Measurements from ENCODE around the gene COX6B1.

Gene COX6B1

DNA sequence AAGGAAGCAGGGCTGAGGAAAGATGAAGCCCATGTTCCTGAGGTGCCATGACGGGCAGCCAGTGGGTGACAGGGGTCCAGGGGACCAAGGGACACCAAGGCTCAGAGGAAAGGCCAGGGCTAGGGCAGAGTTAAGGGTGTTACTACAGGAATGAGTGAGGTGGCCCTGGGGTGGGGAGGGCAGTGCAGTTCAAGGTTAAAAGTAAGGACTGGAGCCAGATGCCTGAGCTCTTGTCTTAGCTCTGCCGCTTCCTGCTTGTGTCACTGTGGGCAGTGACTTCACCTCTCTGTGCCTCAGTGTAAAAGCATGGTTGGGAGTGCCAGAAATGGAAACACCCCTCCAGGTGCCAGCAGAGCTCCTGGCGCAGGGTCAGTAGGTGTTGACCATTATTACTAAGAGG, 11.5 kb upstream of the COX6B1 start:
- Histone ChIP-seq H3K36me3 (ENCODE audit: insufficient read depth, insufficient read length, low read length) (peaks cover 58% of the 10 kb centered on the region), H3K4me3 (ENCODE audit: insufficient read length, low read depth) (no peak overlapping the region), H3K27me3 (ENCODE audit: insufficient read depth, insufficient read length) (no peaks in the 10 kb centered on the region), H3K4me1 (ENCODE audit: insufficient read depth, insufficient read length) (peaks cover 4% of the 10 kb centered on the region), H3K9ac (ENCODE audit: insufficient read length, low read depth) (no peak overlapping the region), H3K9me3 (ENCODE audit: insufficient read depth, low read length) (no peaks in the 10 kb centered on the region)
- TF ChIP-seq YY1 (IDR thresholded peaks at IDR 0.05; ENCODE audit: insufficient read depth, insufficient read length), result no peak
- no peak for TF ChIP-seq SUZ12 (IDR thresholded peaks at IDR 0.05; ENCODE audit: extremely low read depth, insufficient read depth, insufficient read length)
- no peak for TF ChIP-seq ZNF274 (IDR thresholded peaks at IDR 0.05; ENCODE audit: low read depth, low read length)
- no peak for DNase-seq (ENCODE audit: low read depth, low spot score)

DNA sequence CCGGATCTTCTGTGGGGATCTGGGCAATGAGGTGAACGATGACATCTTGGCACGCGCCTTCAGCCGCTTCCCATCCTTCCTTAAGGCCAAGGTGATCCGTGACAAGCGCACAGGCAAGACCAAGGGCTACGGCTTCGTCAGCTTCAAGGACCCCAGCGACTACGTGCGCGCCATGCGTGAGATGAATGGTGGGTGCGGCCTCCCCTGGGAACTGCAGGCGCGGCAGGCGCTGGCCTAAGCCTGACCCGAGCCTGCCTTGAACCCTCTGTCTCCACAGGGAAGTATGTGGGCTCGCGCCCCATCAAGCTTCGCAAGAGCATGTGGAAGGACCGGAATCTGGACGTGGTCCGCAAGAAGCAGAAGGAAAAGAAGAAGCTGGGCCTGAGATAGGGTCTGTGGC, 11.0 kb upstream of the COX6B1 start:
- no peaks in the 10 kb centered on the region for H3K27me3 ChIP-seq (ENCODE audit: insufficient read depth, insufficient read length)
- H3K36me3 ChIP-seq (ENCODE audit: insufficient read depth, insufficient read length, low read length), result peaks cover 54% of the 10 kb centered on the region
- TF ChIP-seq SUZ12 (IDR thresholded peaks at IDR 0.05; ENCODE audit: extremely low read depth, insufficient read depth, insufficient read length) (no peak), ZNF274 (IDR thresholded peaks at IDR 0.05; ENCODE audit: low read depth, low read length) (no peak), YY1 (IDR thresholded peaks at IDR 0.05; ENCODE audit: insufficient read depth, insufficient read length) (no peak)
- DNase-seq (ENCODE audit: low read depth, low spot score), result no peak
- no peak overlapping the region for H3K9ac ChIP-seq (ENCODE audit: insufficient read length, low read depth)
- no peaks in the 10 kb centered on the region for H3K9me3 ChIP-seq (ENCODE audit: insufficient read depth, low read length)
- no peak overlapping the region for H3K4me3 ChIP-seq (ENCODE audit: insufficient read length, low read depth)
- peaks cover 6% of the 10 kb centered on the region for H3K4me1 ChIP-seq (ENCODE audit: insufficient read depth, insufficient read length)

DNA sequence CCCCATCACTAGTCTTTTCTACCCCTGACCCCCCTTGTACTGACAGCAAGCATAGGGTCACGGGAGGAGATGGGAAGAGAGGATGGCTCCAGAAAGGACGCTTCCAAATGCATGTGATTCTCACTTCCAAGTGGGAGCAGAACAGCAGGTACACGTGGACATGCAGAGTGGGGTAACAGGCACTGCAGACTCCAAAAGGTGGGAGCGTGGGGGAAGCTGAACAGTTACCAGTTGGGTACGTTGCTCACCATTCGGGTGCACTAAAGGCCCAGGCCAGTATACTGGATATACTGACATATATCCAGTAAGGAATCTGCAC, 8.8 kb upstream of the COX6B1 start:
- H3K9me3 ChIP-seq (ENCODE audit: insufficient read depth, low read length), result no peaks in the 10 kb centered on the region
- DNase-seq (ENCODE audit: low read depth, low spot score), result no peak
- no peak overlapping the region for H3K9ac ChIP-seq (ENCODE audit: insufficient read length, low read depth)
- H3K4me1 ChIP-seq (ENCODE audit: insufficient read depth, insufficient read length), result peaks cover 10% of the 10 kb centered on the region
- peaks cover 32% of the 10 kb centered on the region for H3K36me3 ChIP-seq (ENCODE audit: insufficient read depth, insufficient read length, low read length)
- H3K4me3 ChIP-seq (ENCODE audit: insufficient read length, low read depth), result no peak overlapping the region
- no peak for TF ChIP-seq YY1 (IDR thresholded peaks at IDR 0.05; ENCODE audit: insufficient read depth, insufficient read length)
- no peak for TF ChIP-seq SUZ12 (IDR thresholded peaks at IDR 0.05; ENCODE audit: extremely low read depth, insufficient read depth, insufficient read length)
- TF ChIP-seq ZNF274 (IDR thresholded peaks at IDR 0.05; ENCODE audit: low read depth, low read length), result no peak
- H3K27me3 ChIP-seq (ENCODE audit: insufficient read depth, insufficient read length), result no peaks in the 10 kb centered on the region

DNA sequence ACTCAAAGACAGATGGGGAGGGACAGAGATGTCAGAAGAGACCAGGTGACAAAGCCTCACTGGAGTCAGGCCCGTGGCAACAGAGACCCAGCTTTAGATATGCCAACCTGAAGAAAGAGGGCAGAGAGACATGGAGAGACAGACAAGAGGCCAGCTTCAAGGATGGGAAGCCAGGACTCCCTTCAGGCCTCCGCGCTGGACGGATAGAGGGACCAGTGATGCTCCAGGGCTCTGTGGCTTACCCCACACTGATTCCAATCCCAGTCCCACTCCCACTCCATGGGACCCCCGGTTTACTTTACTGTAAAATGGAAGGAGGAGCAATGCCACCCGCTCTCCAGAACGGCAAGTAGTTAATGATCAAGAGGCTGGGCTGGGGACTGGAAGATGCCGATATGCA, 8.3 kb upstream of the COX6B1 start:
- TF ChIP-seq YY1 (IDR thresholded peaks at IDR 0.05; ENCODE audit: insufficient read depth, insufficient read length) (no peak), ZNF274 (IDR thresholded peaks at IDR 0.05; ENCODE audit: low read depth, low read length) (no peak)
- peaks cover 31% of the 10 kb centered on the region for H3K36me3 ChIP-seq (ENCODE audit: insufficient read depth, insufficient read length, low read length)
- DNase-seq (ENCODE audit: low read depth, low spot score), result no peak

DNA sequence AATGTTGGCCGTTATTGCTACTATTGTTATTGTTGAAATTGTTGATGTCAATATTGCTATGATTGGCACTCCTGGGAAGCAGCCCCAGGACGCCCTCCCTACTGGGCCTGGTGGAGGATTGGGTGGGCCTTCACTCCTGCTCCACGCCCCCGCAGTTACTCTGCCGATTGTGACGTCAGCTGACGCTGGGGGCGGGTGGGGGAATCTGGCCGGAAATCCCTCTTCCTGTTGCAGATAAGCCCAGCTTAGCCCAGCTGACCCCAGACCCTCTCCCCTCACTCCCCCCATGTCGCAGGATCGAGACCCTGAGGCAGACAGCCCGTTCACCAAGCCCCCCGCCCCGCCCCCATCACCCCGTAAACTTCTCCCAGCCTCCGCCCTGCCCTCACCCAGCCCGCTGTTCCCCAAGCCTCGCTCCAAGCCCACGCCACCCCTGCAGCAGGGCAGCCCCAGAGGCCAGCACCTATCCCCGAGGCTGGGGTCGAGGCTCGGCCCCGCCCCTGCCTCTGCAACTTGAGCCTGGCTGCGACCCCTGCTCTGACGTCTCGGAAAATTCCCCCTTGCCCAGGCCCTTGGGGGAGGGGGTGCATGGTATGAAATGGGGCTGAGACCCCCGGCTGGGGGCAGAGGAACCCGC, 6.5 kb upstream of the COX6B1 start, which contains the start of gene ETV2:
TSS of gene ETV2 (plus strand) at position 231 of the 637 bp plus-strand sequence. CDS start 716 bp downstream, outside the sequence.
- Histone ChIP-seq H3K4me1 (ENCODE audit: insufficient read depth, insufficient read length) (peaks cover 8% of the 10 kb centered on the region), H3K9me3 (ENCODE audit: insufficient read depth, low read length) (no peaks in the 10 kb centered on the region), H3K36me3 (ENCODE audit: insufficient read depth, insufficient read length, low read length) (peaks cover 19% of the 10 kb centered on the region), H3K4me3 (ENCODE audit: insufficient read length, low read depth) (peak within 1 kb of the TSS; percentile 1), H3K9ac (ENCODE audit: insufficient read length, low read depth) (peak within 1 kb of the TSS; percentile 72), H3K27me3 (ENCODE audit: insufficient read depth, insufficient read length) (no peaks in the 10 kb centered on the region)
- no peak for TF ChIP-seq SUZ12 (IDR thresholded peaks at IDR 0.05; ENCODE audit: extremely low read depth, insufficient read depth, insufficient read length)
- TF ChIP-seq YY1 (IDR thresholded peaks at IDR 0.05; ENCODE audit: insufficient read depth, insufficient read length), result no peak
- TF ChIP-seq ZNF274 (IDR thresholded peaks at IDR 0.05; ENCODE audit: low read depth, low read length), result no peak
- no peak for DNase-seq (ENCODE audit: low read depth, low spot score)

More for the DNA sequence above, 8.3 kb upstream of the COX6B1 start:
- H3K27me3 ChIP-seq (ENCODE audit: insufficient read depth, insufficient read length), result no peaks in the 10 kb centered on the region
- no peak overlapping the region for H3K4me3 ChIP-seq (ENCODE audit: insufficient read length, low read depth)
- no peak overlapping the region for H3K9ac ChIP-seq (ENCODE audit: insufficient read length, low read depth)
- H3K4me1 ChIP-seq (ENCODE audit: insufficient read depth, insufficient read length), result peaks cover 10% of the 10 kb centered on the region
- H3K9me3 ChIP-seq (ENCODE audit: insufficient read depth, low read length), result no peaks in the 10 kb centered on the region

DNA sequence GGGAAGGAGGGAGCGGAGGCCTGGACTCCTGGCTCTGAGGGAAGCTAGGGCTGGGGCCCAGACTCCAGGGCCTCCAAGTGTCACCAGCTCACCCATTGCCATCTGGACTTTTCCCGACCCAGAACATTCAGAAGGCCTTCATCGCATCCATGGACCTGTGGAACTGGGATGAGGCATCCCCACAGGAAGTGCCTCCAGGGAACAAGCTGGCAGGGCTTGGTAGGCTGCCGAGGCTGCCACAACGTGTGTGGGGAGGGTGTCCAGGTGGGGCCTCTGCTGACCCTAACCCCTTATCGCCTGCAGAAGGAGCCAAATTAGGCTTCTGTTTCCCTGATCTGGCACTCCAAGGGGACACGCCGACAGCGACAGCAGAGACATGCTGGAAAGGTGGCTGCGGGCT, 5.8 kb upstream of the COX6B1 start:
- H3K4me1 ChIP-seq (ENCODE audit: insufficient read depth, insufficient read length), result peaks cover 8% of the 10 kb centered on the region
- no peaks in the 10 kb centered on the region for H3K27me3 ChIP-seq (ENCODE audit: insufficient read depth, insufficient read length)
- H3K9ac ChIP-seq (ENCODE audit: insufficient read length, low read depth), result peak overlapping the region; percentile 72
- H3K9me3 ChIP-seq (ENCODE audit: insufficient read depth, low read length), result no peaks in the 10 kb centered on the region
- TF ChIP-seq YY1 (IDR thresholded peaks at IDR 0.05; ENCODE audit: insufficient read depth, insufficient read length) (no peak), SUZ12 (IDR thresholded peaks at IDR 0.05; ENCODE audit: extremely low read depth, insufficient read depth, insufficient read length) (no peak), ZNF274 (IDR thresholded peaks at IDR 0.05; ENCODE audit: low read depth, low read length) (no peak)
- peaks cover 12% of the 10 kb centered on the region for H3K36me3 ChIP-seq (ENCODE audit: insufficient read depth, insufficient read length, low read length)
- peak overlapping the region; percentile 1 for H3K4me3 ChIP-seq (ENCODE audit: insufficient read length, low read depth)
- DNase-seq (ENCODE audit: low read depth, low spot score), result no peak

DNA sequence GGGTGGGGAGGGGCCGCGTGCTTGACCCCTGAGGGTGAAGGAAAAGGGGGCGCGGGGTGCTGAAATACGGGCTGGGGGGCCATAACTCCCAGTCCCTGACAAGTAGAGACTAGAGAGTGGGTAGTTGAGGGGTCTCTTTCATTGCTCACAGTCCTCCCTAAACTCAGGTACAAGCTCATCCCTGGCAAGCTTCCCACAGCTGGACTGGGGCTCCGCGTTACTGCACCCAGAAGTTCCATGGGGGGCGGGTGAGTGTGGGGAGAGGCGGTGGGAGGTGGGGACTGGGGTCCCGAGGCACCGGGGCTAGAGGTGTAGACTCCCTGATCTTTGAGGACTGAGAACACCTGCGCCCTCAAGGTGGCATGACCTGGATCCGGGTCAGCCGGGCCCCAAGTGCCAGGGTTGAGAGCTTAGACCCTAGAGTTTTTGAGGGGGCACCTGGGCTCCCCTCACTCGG, 5.3 kb upstream of the COX6B1 start:
- TF ChIP-seq ZNF274 (IDR thresholded peaks at IDR 0.05; ENCODE audit: low read depth, low read length), result no peak
- no peak for TF ChIP-seq SUZ12 (IDR thresholded peaks at IDR 0.05; ENCODE audit: extremely low read depth, insufficient read depth, insufficient read length)
- H3K9ac ChIP-seq (ENCODE audit: insufficient read length, low read depth), result peak overlapping the region; percentile 72

More for the DNA sequence above, 5.3 kb upstream of the COX6B1 start:
- no peaks in the 10 kb centered on the region for H3K9me3 ChIP-seq (ENCODE audit: insufficient read depth, low read length)
- peaks cover 10% of the 10 kb centered on the region for H3K4me1 ChIP-seq (ENCODE audit: insufficient read depth, insufficient read length)
- no peak for DNase-seq (ENCODE audit: low read depth, low spot score)
- H3K36me3 ChIP-seq (ENCODE audit: insufficient read depth, insufficient read length, low read length), result peaks cover 7% of the 10 kb centered on the region
- peak overlapping the region; percentile 46 for H3K4me3 ChIP-seq (ENCODE audit: insufficient read length, low read depth)
- no peaks in the 10 kb centered on the region for H3K27me3 ChIP-seq (ENCODE audit: insufficient read depth, insufficient read length)
